ENCODE measurements around the gene CD300LB. TPM values are rescaled to one million over a fixed set of nuclear protein-coding genes. Genes with fewer than 3 reads are reported as not detected.
"Not testable (repeated sequence)": the region's sequence is repeated elsewhere in the genome, so short reads cannot be mapped to it uniquely, and the experiment has no call there.

CD300LB gene
- 1 to 10 TPM in 1 of 10 donors, under 1 TPM in 5, not detected in 4; 0.14 to 1.7 (median 0.26) TPM for total RNA-seq
- under 1 TPM in 1 of 2 donors, not detected in 1; 0.25 TPM for polyA plus RNA-seq
- long read RNA-seq, donor 1, result 0 reads
- long read RNA-seq, donor 2, result 0 reads
- long read RNA-seq, donor 3, partial matches to known transcripts, result 0 of 1 reads
- long read RNA-seq, donor 3, other reads (novel, unspliced or antisense), result 1 of 1 reads

DNA sequence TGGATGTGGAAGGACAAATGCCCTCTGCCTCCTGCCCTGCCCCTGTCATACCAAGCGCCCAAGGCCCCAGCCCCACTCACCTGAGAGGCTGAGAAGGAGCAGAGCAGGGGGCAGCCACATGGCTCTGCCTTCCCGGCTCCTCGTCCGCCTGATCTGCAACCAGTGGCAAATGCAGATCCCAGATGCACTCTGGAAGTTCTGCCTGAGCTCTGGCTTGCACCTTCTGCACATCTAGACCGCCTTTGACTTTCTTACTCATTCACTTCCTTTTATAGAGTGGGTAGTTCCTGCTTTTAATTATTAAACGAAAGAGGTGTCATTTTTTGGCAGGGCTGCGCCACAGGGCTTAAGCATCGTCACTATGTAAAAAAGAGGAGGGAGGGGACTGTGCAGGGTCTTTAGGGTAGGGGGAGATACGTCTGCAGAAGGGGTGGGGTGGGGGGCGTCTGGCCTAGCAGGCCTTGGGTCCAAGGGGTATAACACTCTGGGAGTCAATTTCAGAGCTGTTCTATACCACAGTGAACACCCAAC lies at the start of gene CD300LB:
Gene CD300LB, minus strand, starts transcription at position 245 of the 531 bp plus-strand sequence. Its CDS starts 125 bp downstream, at position 120.
- Histone ChIP-seq H3K9me3 (peaks cover 0 to 13% (median 0%) of the 10 kb centered on the region in 11 donors), H3K36me3 (no peaks in the 10 kb centered on the region), H3K27ac (peak within 1 kb of the TSS in 1 of 10 donors; percentile 83), H3K27me3 (peaks cover 0 to 29% (median 2%) of the 10 kb centered on the region in 7 donors), H3K4me1 (peaks cover 0 to 45% (median 0%) of the 10 kb centered on the region in 9 donors), H3K4me3 (peak within 1 kb of the TSS in 2 of 10 donors; percentile 17 to 44)
- intact Hi-C loops (cut with DNase I), result no loop called here
- peak in 3 of 8 donors; percentile 25 to 31 (median 27) for ATAC-seq
- peak in 1 of 2 donors; percentile 3 for DNase-seq
- 67 to 73% methylated on average over 10 of the region's 10 CpGs for WGBS, 2 donors
- TF ChIP-seq, protein P1, sequence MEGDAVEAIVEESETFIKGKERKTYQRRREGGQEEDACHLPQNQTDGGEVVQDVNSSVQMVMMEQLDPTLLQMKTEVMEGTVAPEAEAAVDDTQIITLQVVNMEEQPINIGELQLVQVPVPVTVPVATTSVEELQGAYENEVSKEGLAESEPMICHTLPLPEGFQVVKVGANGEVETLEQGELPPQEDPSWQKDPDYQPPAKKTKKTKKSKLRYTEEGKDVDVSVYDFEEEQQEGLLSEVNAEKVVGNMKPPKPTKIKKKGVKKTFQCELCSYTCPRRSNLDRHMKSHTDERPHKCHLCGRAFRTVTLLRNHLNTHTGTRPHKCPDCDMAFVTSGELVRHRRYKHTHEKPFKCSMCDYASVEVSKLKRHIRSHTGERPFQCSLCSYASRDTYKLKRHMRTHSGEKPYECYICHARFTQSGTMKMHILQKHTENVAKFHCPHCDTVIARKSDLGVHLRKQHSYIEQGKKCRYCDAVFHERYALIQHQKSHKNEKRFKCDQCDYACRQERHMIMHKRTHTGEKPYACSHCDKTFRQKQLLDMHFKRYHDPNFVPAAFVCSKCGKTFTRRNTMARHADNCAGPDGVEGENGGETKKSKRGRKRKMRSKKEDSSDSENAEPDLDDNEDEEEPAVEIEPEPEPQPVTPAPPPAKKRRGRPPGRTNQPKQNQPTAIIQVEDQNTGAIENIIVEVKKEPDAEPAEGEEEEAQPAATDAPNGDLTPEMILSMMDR (IDR thresholded peaks at IDR 0.05), result no peak

DNA sequence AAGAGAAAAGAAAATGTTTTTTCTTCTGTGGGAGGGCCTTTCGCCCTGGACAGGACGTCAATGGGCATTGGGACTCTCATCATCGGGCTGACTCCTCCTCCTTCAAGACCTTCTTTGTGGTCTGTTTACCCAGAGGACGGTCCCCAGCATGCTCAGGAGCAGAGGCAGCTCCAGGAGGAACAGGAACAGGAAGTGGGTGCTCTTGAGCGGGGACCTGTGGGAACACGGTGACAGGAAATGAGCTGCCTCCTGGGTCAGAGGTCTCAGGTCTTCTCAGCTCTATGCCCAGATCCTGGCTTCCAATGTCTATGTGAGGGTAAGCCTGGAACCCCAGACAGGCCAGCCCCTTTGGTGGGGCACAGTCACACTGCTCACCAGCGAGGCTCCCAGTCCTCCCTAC lies 48.6 kb upstream of the CD300LB start:
- Histone ChIP-seq H3K36me3 (no peaks in the 10 kb centered on the region), H3K4me1 (no peaks in the 10 kb centered on the region), H3K27me3 (peaks cover 0 to 26% (median 10%) of the 10 kb centered on the region in 7 donors), H3K27ac (no peak overlapping the region), H3K9me3 (peaks cover 0 to 11% (median 0%) of the 10 kb centered on the region in 11 donors), H3K4me3 (no peak overlapping the region)
- 59 to 63% methylated on average over 7 of the region's 7 CpGs for WGBS, 2 donors
- ATAC-seq (no peak), DNase-seq (no peak)
- intact Hi-C loops (cut with DNase I), result no loop called here
- TF ChIP-seq, protein P1 (IDR thresholded peaks at IDR 0.05), result no peak

DNA sequence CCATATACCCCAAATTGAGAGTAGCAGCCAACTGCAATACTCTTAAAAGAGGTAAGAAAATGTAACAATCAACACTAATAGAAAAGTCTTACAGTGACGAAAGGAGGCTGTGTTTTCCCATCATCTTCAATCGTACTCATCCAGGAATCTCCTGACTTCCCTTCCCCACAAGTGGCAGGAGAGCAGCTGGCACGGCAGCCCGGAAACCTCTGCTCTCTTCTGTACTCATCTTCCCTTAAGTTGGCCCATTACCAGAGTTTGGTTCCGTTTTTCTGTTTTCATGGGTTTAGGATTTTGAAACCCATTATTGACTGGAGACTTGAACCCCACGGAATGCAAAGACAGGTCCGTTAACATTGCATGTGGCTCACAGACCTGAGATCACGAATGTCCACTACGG lies 47.7 kb upstream of the CD300LB start:
- TF ChIP-seq, protein P1 (IDR thresholded peaks at IDR 0.05), result no peak
- 74 to 79% methylated on average over 9 of the region's 9 CpGs for WGBS, 2 donors
- no peak overlapping the region for H3K27ac ChIP-seq
- intact Hi-C loops (cut with DNase I), result no loop called here
- H3K9me3 ChIP-seq, result peaks cover 0 to 2% (median 0%) of the 10 kb centered on the region in 11 donors
- ATAC-seq (no peak), DNase-seq (no peak)
- no peaks in the 10 kb centered on the region for H3K36me3 ChIP-seq
- H3K27me3 ChIP-seq, result peaks cover 0 to 26% (median 17%) of the 10 kb centered on the region in 7 donors
- no peaks in the 10 kb centered on the region for H3K4me1 ChIP-seq
- no peak overlapping the region for H3K4me3 ChIP-seq

DNA sequence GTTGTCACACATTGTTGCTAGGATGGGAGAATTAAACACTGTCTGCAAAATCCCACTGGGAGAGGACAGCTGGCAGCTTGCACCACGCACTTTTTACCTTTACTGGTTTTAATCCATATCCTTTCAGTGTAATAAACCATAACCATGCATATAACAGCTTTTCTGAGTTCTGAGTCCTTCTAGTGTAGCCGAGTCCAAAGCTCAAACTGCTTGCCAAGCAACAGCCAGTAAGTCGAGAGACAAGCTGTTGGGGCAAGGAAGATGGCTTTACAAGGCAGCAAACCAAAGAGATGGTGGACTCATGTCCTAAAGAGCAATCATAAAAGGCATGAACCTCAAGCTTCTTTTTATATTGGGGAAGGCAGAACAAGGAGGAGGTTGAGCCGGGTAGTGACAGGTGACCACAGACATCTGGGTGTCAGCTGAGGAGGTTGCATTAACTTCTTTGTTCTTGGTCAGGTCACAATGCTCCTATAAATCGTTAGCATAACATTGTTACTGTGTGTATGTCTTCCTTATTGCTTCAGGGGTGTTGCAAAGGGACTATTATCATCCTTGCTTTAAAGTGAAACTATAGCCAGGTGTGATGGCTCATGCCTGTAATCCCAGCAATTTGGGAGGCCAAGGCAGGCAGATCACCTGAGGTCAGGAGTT lies 43.3 kb upstream of the CD300LB start:
- intact Hi-C loops (cut with DNase I), result no loop called here
- Histone ChIP-seq H3K27me3 (peaks cover 0 to 31% (median 17%) of the 10 kb centered on the region in 7 donors), H3K27ac (no peak overlapping the region), H3K36me3 (no peaks in the 10 kb centered on the region), H3K9me3 (peaks cover 0 to 6% (median 0%) of the 10 kb centered on the region in 11 donors), H3K4me1 (peaks cover 0 to 12% (median 0%) of the 10 kb centered on the region in 9 donors), H3K4me3 (no peak overlapping the region)
- DNase-seq, result no peak
- TF ChIP-seq, protein P1 (IDR thresholded peaks at IDR 0.05), result no peak
- no peak for ATAC-seq
- WGBS, 2 donors, result 74 to 76% methylated on average over 5 of the region's 5 CpGs

DNA sequence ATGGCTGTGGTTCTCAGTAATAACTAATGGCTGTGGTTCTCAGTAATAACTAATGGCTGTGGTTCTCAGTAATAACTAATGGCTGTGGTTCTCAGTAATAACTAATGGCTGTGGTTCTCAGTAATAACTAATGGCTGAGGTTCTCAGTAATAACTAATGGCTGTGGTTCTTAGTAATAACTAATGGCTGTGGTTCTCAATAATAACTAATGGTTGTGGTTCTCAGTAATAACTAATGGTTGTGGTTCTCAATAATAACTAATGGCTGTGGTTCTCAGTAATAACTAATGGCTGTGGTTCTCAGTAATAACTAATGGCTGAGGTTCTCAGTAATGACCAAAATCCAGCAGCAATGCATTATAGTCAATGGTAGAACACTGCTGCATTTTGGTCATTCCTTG lies 42.4 kb upstream of the CD300LB start:
- H3K4me3 ChIP-seq; intact Hi-C loops (cut with DNase I); ATAC-seq; H3K36me3 ChIP-seq; H3K27ac ChIP-seq; H3K9me3 ChIP-seq; DNase-seq: not testable (repeated sequence)
- Histone ChIP-seq H3K4me1 (peaks cover 0 to 20% (median 0%) of the 10 kb centered on the region in 9 donors), H3K27me3 (peaks cover 0 to 31% (median 17%) of the 10 kb centered on the region in 7 donors)
